ENCODE results near the gene WDR33.
A peak's percentile ranks its signal among the peaks of the same experiment; 100 is the strongest.

The WDR33 gene

DNA sequence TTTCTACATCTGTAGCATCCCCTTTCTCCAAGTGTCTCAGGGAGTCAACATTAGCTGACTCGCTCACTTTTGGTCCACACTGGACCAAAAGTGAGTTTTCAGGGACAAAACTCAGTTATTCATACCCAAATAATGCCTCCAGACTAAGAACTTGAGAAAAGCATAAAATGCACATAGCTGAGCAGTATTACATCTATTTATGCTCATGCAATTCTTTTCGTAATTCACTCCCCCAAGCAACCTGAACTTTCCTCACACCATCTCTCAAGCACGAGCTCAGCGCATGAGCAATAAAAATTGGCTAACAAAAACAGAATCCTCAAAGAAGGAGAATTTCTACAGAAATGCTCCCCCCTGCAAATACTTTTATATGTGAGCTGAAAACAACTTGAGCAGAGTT lies 92.7 kb downstream of the WDR33 start:
- DNase-seq (ENCODE audit: low spot score): no peak

- no peak for DNase-seq (ENCODE audit: low spot score)
Measured at GRCh38 chr2:127715778-127716449, 95.1 kb downstream of the WDR33 start.

GRCh38 chr2:127713562-127713961 lies 97.4 kb downstream of the WDR33 start:
- no peak for DNase-seq (ENCODE audit: low spot score)

DNA sequence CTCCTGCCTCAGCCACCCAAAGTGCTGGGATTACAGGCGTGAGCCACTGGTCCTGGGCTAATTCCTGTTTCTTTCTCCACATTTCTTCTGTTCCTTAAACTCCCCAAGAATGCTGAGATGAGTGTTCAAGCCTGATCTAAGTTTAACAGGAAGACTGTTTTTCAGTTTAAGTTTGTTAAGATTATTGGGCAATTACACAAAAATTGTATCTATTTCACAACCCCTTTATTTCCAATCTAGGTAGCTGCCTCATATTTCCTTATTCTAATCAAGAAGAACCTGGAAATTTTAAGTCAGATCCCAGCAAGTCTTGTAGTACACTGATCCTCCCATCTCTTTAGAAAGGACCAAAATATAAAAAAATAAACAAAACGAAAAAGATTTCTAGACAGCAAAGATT lies 98.0 kb downstream of the WDR33 start:
- DNase-seq (ENCODE audit: low spot score): no peak

DNA sequence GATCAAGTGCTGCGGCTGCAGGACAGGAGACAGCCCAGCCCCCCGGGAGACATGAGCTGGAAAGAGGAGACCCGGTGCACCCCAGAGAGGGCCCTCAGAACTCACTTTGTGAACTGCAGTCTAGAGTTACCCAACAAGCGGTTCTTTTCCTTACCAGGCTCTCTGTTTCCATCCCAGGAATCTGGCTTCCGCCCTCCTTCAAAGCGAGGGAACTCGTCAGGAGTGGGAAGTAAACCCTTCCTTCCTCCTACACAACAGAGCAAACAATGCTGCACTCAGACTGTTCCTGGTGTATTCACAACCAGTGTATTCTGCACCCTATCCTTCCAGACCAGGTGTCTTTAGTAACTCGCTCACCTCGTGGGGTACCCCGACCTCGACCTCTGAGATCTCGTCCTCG lies 101.6 kb downstream of the WDR33 start:
- DNase-seq (ENCODE audit: low spot score): no peak

DNA sequence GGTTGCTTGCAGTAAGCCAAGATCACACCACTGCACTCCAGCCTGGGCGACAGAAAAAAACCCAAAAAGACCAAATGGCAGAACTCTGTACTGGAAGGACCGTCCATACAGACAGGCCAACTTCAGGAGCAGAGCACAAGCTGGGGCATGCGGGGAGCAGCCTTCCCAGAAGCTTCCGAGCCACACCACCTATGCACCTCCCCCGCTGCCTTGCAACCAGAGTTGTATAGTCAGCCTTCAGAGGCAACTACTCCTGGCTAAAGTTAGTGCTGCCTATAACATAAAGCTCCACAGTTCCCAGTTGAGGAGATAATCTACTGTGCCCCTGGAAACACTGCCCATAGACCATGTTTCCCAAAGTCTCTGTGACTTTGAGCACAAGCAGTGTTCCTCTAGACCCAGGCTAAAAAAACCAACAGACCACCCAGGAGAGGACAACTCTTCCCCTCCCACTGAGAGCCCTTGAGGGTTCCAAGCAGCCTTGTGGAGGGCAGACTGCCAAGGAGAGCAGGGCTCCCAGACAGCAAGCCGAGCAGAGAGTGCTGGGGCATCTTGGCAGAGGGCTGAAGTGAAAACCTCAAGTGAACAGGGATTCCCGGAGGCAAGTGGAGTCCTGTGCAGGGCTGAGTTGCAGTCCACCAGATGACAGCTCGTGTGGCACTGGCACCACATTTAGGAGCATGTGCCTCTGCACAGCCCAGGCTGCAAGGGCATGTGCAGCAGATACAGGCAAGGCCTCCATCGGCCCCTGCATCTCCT lies 102.9 kb downstream of the WDR33 start:
- no peak for DNase-seq (ENCODE audit: low spot score)

GRCh38 chr2:127706215-127706990 lies 104.6 kb downstream of the WDR33 start:
- DNase-seq (ENCODE audit: low spot score): no peak

GRCh38 chr2:127705391-127706065 lies 105.4 kb downstream of the WDR33 start:
- no peak for DNase-seq (ENCODE audit: low spot score)

GRCh38 chr2:127704641-127705390 lies 106.2 kb downstream of the WDR33 start:
- no peak for DNase-seq (ENCODE audit: low spot score)

DNA sequence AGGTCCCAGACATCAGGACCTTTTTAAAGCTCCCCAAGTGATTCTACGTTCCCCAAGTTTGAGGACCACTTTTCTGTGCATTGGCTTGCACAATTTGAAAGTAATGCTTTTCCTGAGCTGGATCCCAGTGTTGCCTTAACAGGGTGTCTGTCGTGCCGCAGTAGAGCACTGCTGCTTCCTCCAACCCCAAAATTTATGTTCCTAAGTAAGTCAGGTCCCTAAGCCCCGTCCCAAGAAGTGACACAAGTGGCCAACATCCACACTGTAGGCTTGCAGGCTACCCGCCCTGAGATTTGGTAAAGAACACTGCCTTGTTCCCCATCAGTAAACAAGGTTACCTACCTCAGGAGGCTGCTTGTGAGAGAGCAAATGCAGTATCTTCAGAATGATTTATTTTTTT lies 107.7 kb downstream of the WDR33 start:
- DNase-seq (ENCODE audit: low spot score): no peak

DNA sequence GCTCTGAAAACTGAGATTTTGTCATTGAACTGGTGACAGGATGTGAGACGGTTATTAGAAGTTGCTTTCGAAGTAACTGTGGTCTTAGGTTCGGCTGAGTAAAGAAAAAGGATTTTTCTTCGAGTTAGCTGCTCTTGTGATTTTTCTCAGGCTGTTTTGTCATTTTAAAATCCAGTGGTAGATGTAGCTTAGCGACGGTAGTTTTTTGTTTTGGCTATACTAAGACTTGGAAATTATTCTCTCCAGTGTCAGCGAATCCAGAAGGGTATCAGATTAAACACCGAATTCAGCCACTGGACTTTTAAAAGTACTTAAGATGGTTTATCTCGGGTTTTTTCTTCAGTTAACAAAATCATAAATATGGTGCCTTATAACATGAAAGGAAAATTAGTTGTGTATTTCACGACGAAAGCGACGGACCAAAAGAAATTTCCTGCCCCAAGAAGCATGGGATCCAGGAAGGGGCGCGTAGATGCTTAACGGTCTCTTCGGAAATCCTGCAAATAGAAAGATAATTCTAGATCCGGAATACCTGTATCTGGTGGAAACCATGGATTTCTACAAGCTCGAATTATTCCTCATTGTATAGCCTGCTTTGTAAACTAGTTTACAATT lies 108.5 kb downstream of the WDR33 start:
- DNase-seq (ENCODE audit: low spot score): no peak

DNA sequence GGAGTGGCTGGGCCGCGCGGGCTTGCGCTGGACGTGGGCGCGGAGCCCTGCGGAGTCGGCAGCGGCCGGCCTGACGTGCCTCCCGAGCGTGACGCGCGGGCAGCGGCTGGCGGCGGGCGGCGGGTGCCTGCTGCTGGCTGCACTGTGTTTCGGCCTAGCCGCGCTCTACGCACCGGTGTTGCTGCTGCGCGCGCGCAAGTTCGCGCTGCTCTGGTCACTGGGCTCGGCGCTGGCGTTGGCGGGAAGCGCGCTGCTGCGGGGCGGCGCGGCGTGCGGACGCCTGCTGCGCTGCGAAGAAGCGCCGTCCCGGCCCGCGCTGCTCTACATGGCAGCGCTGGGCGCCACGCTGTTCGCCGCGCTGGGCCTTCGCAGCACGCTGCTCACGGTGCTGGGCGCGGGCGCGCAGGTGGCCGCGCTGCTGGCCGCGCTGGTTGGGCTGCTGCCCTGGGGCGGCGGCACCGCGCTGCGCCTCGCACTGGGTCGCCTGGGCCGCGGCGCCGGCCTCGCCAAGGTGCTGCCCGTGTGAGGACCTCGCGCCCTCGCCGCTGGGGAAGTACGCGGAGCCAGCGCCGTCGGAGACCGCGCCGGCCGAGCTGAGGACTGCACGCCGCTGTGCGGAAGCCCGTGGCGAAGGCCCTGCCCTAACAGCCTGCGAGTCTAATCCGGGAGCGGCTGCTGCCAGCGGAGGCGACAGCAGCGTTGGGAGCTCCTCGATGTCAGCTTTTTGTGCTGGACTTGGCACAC lies 109.1 kb downstream of the WDR33 start:
- peak; percentile 63 for DNase-seq (ENCODE audit: low spot score)

DNA sequence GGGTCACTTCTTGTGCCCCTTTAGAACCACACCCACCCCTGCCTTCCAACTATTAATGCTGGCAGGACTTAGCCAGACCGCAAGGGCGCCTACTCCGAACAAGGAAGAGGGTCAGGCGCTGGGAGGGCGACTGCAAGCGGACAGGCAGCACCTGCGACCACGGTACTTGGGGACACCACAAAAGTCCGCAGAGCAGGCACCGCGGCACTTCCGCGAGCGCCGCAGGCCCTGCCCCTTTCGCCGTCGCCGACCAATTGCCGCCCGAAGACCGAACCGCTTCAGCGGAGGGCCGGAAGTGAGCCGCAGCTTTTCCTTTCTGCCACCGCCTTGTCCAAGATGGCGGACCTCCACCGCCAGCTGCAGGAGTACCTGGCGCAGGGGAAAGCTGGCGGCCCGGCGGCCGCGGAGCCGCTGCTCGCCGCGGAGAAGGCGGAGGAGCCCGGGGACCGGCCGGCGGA lies 109.7 kb downstream of the WDR33 start, which contains the start of gene SFT2D3:
Gene SFT2D3, plus strand, starts transcription at position 305 of the 458 bp plus-strand sequence. Its CDS starts 32 bp downstream, at position 337.
- peak; percentile 86 for DNase-seq (ENCODE audit: low spot score)

- DNase-seq (ENCODE audit: low spot score): peak; percentile 62
Measured at GRCh38 chr2:127700527-127701192, 110.3 kb downstream of the WDR33 start.

DNA sequence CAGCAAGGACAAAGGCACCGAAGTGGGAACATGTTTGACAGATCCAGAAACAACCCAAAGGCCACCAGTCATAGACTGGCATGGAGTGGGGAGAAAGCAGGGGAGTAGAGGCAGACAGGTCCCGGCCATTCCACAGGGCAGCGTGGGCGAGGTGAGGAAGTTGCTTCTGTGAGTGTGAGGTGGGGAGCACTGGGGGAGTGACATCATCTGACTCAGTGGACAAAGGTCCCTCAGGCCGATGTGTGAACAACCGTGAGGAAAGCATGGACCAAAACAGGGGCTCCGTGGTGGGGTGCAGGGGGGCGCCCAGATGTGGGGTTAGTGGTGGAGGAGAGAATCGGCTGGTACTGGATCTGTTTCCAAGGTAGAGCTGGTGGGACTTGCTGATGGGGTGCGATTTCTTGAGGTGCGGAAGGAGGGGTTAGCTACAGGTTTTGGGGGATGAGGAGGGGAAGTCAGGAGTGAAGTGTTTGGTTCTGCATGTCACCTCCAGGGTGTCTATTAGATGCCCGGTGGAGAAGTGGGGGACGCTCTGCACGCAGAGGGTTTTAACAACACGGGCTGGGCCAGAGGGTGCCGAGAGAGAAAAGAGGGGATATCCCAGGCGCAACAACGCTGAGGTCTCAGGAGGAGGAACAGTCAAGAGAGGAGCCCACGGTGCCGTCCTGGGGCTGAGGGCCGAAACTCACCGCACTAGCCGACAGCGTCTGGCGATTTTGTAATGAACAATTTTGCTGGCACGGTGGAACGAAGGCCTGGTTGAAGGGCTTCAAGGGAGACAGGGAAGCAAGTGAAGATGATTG lies 112.2 kb downstream of the WDR33 start:
- DNase-seq (ENCODE audit: low spot score): no peak

GRCh38 chr2:127697482-127698180 lies 113.3 kb downstream of the WDR33 start:
- DNase-seq (ENCODE audit: low spot score): no peak

DNA sequence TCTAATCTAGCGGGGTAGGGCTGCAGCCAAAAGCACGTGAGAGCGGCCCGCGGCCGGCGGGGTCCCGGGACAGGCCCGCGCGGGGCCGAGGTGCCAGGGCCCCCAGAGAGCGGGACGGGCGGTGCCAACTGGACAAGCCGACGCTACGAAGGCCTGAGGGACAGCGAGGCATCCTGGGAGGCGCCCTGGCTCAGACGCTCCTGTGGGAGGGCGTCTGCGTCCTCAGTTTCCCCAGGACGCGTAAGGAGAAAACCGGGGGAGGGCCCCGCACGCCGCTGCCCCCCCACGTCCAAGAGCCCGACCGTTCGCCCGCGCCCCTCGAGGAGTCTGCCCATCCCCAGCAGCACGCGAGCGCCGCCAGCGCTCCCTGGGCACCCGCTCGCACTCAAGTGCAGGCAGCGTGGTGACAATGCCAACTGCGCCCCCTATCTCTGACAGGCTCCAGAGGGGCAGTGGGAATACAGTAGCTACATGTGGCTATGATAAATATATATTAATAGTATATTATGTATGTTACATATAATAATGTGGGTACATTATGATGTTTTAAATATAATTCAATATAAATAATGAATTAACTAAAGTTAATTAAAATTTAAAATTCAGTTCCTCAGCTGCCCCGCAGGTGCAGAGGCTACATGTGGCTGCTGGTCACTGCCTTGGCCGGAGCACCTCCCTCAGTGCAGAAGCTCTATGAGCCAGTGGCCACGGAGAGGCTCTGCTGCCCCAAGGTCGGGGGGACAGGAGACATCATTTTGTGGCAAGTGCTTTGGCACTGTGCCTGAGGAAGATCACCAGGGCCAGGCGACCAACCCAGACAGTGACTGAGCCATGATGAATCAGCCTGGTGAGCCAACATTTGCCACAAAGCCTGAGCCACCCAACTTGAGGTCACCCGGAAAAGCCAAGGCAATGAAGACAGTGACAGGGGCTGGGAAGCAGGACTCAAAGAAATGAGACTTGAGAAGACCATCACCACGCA lies 115.2 kb downstream of the WDR33 start:
- no peak for DNase-seq (ENCODE audit: low spot score)

Data from hematopoietic multipotent progenitor cell treated with erythropoietin and hydrocortisone succinate and interleukin-3 and kit ligand, for 17 days (in vitro differentiated cells).